HEK293T (cell line): ENCODE measurements around the gene IFNL4.
"Not testable (repeated sequence)": the region's sequence is repeated elsewhere in the genome, so short reads cannot be mapped to it uniquely, and the experiment has no call there.

Source experiments
- CTCF ChIA-PET: fragments of 350-600 bp; formaldehyde crosslinking; extraction: SDS; loops from one replicate; lab custom pipeline; 2021; ENCODE audit warnings: antibody characterized with exemption, inconsistent platforms; lab: Yijun Ruan, JAX
- POLR2A ChIA-PET: fragments of 350-600 bp; formaldehyde crosslinking; extraction: SDS; loops from one replicate; lab custom pipeline; 2020; ENCODE audit warnings: antibody characterized with exemption, inconsistent platforms; lab: Yijun Ruan, JAX
- DNase-seq: peaks from one replicate; pipeline ENCODE4 v3.0.0; 2012; ENCODE audit warnings: mixed read lengths; ENCODE audit errors: extremely low spot score
- ARNT ChIP-seq: fragments of 450-650 bp; IDR thresholded peaks from 2 replicates; pipeline ENCODE4 v1.6.1; 2017; ENCODE audit warnings: mild to moderate bottlenecking
- BHLHE40 ChIP-seq: fragments of 450-650 bp; IDR thresholded peaks from 2 replicates; pipeline ENCODE4 v1.6.1; 2016; ENCODE audit warnings: mild to moderate bottlenecking, moderate library complexity, borderline replicate concordance
- CTBP1 ChIP-seq: fragments of 450-650 bp; IDR thresholded peaks from 2 replicates; pipeline ENCODE4 v1.6.1; 2016; ENCODE audit warnings: borderline replicate concordance
- ELF4 ChIP-seq: fragments of 450-650 bp; IDR thresholded peaks from 2 replicates; pipeline ENCODE4 v1.6.1; 2017; ENCODE audit warnings: antibody characterized with exemption
- FOXA1 ChIP-seq: fragments of 450-650 bp; IDR thresholded peaks from 2 replicates; pipeline ENCODE4 v1.6.1; 2016; ENCODE audit warnings: mild to moderate bottlenecking
- FOXK2 ChIP-seq: fragments of 450-650 bp; IDR thresholded peaks from 2 replicates; pipeline ENCODE4 v1.6.1; 2016; ENCODE audit warnings: mild to moderate bottlenecking
- FOXM1 ChIP-seq: fragments of 450-650 bp; IDR thresholded peaks from 2 replicates; pipeline ENCODE4 v1.6.1; 2017; ENCODE audit warnings: mild to moderate bottlenecking, borderline replicate concordance
- HDGF ChIP-seq: fragments of 450-650 bp; IDR thresholded peaks from 2 replicates; pipeline ENCODE4 v1.6.1; 2017; ENCODE audit warnings: antibody characterized with exemption, borderline replicate concordance
- L3MBTL2 ChIP-seq: fragments of 450-650 bp; conservative IDR thresholded peaks from 2 replicates; pipeline ENCODE4 v1.6.1; 2016; ENCODE audit warnings: mild to moderate bottlenecking
- LEF1 ChIP-seq: fragments of 450-650 bp; IDR thresholded peaks from 2 replicates; pipeline ENCODE4 v1.6.1; 2017; ENCODE audit warnings: mild to moderate bottlenecking, borderline replicate concordance
- NFRKB ChIP-seq: fragments of 450-650 bp; IDR thresholded peaks from 2 replicates; pipeline ENCODE4 v1.6.1; 2016; ENCODE audit warnings: mild to moderate bottlenecking, moderate library complexity
- SP1 ChIP-seq: fragments of 450-650 bp; IDR thresholded peaks from 2 replicates; pipeline ENCODE4 v1.6.1; 2017
- SUZ12 ChIP-seq: fragments of 450-650 bp; IDR thresholded peaks from 2 replicates; pipeline ENCODE4 v1.6.1; 2016; ENCODE audit warnings: mild to moderate bottlenecking
- TARDBP ChIP-seq: fragments of 450-650 bp; IDR thresholded peaks from 2 replicates; pipeline ENCODE4 v1.6.1; 2016
- ZNF384 ChIP-seq: fragments of 450-650 bp; IDR thresholded peaks from 2 replicates; pipeline ENCODE4 v1.6.1; 2016
- TF ChIP-seq, protein P1 (sequence below): fragments of 450-650 bp; IDR thresholded peaks from 2 replicates; pipeline ENCODE4 v1.6.1; 2016

IFNL4 gene

GRCh38 chr19:39282021-39282420 is 33.4 kb upstream of the IFNL4 start:
- CTCF ChIA-PET, result interaction anchor here (0.6 kb wide), 1 partner anchor 78 kb away, joined by 3 read pairs; the partner anchor contains the start of gene SYCN
- POLR2A ChIA-PET, result no interaction called here
- DNase-seq, result no peak
- TF ChIP-seq TARDBP (no peak), FOXA1 (no peak), HDGF (no peak), ELF4 (no peak), ARNT (no peak), L3MBTL2 (no peak), LEF1 (no peak), BHLHE40 (no peak), SP1 (no peak)
- TF ChIP-seq, protein P1, sequence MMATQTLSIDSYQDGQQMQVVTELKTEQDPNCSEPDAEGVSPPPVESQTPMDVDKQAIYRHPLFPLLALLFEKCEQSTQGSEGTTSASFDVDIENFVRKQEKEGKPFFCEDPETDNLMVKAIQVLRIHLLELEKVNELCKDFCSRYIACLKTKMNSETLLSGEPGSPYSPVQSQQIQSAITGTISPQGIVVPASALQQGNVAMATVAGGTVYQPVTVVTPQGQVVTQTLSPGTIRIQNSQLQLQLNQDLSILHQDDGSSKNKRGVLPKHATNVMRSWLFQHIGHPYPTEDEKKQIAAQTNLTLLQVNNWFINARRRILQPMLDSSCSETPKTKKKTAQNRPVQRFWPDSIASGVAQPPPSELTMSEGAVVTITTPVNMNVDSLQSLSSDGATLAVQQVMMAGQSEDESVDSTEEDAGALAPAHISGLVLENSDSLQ, result no peak

GRCh38 chr19:39277598-39277997 is 28.9 kb upstream of the IFNL4 start:
- TF ChIP-seq CTBP1 (no peak), FOXA1 (no peak), SUZ12 (no peak), L3MBTL2 (no peak), LEF1 (no peak), TARDBP (no peak), HDGF (no peak), NFRKB (no peak), FOXK2 (no peak), ARNT (no peak), ZNF384 (no peak), BHLHE40 (no peak), ELF4 (no peak), SP1 (no peak), FOXM1 (no peak)
- TF ChIP-seq, protein P1, result no peak
- ChIA-PET CTCF (no interaction called here), POLR2A (no interaction called here)
- no peak for DNase-seq

GRCh38 chr19:39276740-39277139 is 28.1 kb upstream of the IFNL4 start:
- DNase-seq, result no peak
- ChIA-PET CTCF (no interaction called here), POLR2A (no interaction called here)
- TF ChIP-seq FOXM1 (no peak), SP1 (no peak), SUZ12 (no peak), FOXK2 (no peak), L3MBTL2 (no peak), ZNF384 (no peak), TARDBP (no peak), ARNT (no peak), BHLHE40 (no peak), NFRKB (no peak)
- TF ChIP-seq, protein P1, result no peak

- no peak for DNase-seq
- POLR2A ChIA-PET, result no interaction called here
- CTCF ChIA-PET, result interaction anchor here (0.6 kb wide), 1 partner anchor 199 kb away, joined by 4 read pairs; no protein-coding TSS in a partner anchor
- TF ChIP-seq ZNF384 (no peak), SP1 (no peak), LEF1 (no peak), FOXA1 (no peak), L3MBTL2 (no peak)
These were observed 26.9 kb upstream of the IFNL4 start for GRCh38 chr19:39275578-39275977.

DNA sequence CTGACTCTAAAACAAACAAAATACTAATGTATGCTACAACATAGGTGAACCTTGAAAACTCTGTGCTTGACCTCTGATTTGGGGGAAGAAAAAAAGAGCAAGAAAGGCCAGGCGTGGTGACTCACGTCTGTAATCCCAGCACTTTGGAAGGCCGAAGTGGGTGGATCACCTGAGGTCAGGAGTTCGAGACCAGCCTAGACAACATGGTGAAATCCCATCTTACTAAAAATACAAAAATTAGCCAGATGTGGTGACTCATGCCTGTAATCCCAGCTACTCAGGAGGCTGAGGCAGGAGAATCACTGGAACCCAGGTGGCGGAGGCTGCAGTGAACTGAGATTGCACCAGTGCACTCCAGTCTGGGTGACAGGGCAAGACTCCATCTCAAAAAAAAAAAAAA is 25.2 kb upstream of the IFNL4 start:
- CTCF ChIA-PET, POLR2A ChIA-PET, DNase-seq: not testable (repeated sequence)

DNA sequence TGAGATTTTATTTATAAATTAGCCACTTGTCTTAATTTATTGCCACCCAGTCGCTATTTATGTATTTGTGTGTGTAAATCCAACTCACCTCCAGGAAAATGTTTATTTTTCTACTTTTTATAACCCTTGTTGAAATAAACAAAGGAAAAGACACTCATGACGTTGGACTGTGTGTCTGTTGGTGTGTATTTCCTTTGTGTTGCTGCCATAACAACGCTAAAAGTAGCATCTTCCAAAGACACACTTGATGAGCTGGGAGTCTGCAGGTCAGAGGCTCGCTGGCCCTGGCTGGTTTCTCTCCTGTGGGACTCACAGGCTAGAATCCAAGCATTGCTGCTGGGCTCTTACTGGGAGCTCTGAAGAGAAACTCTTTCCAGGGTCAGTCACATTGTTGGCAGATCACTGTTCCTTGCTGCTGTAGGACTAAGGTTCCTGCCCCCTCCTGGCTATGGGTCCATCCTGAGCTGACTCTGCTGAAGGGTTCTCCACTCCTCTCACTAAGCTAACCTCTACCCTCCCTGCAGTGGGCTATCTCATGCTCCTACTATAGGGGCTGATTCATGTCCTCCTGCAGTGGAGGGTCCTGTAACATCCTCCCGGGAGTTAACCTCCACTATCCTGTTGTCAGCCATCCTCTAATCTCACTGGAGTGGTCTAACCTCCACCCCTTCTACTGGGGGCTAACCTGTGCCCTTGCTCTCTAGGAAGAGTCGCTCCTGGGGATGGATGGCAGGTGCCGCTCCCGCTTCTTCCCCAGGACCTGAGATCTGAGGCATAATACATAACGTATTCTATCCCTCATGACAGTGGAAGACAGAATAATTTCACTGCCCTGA is 21.6 kb upstream of the IFNL4 start:
- TF ChIP-seq HDGF (no peak), TARDBP (no peak), ZNF384 (no peak)
- no peak for DNase-seq
- CTCF ChIA-PET, result no interaction called here
- POLR2A ChIA-PET, result no interaction called here

GRCh38 chr19:39269369-39269768 is 20.7 kb upstream of the IFNL4 start:
- CTCF ChIA-PET, POLR2A ChIA-PET, DNase-seq: not testable (repeated sequence)

GRCh38 chr19:39268531-39269223 is 20.0 kb upstream of the IFNL4 start:
- DNase-seq, POLR2A ChIA-PET, CTCF ChIA-PET: not testable (repeated sequence)

GRCh38 chr19:39268085-39268484 is 19.4 kb upstream of the IFNL4 start, which contains the start of gene IFNL2:
Gene IFNL2, plus strand, starts transcription at chr19:39268396. Its CDS starts 173 bp downstream, at chr19:39268569.
- DNase-seq, CTCF ChIA-PET, POLR2A ChIA-PET: not testable (repeated sequence)
